SK-N-SH treated with all-trans-retinoic acid at 6 μM for 48 hours (cell line): ENCODE measurements around the gene CREB3L2.

Source experiments
- ATAC-seq: fragments of 200-7000 bp; cut with Tn5 transposase; 3 replicates; pipeline ENCODE4 v1.9.1; 2020; ENCODE audit warnings: mild to moderate bottlenecking, moderate library complexity
- ARNTL ChIP-seq: fragments of 450-650 bp; formaldehyde crosslinking; IDR thresholded peaks from 2 replicates; pipeline ENCODE4 v1.5.0; 2020; ENCODE audit warnings: low read depth, mild to moderate bottlenecking, moderate library complexity, borderline replicate concordance
- BACH2 ChIP-seq: fragments of 250-450 bp; sonication (Bioruptor Pico); IDR thresholded peaks from 2 replicates; pipeline ENCODE4 v1.9.0; 2021; ENCODE audit warnings: mild to moderate bottlenecking, borderline replicate concordance
- CSDC2 ChIP-seq: fragments of 250-450 bp; sonication (Bioruptor Pico); IDR thresholded peaks from 2 replicates; pipeline ENCODE4 v1.5.0; 2020; ENCODE audit warnings: mild to moderate bottlenecking, moderate library complexity
- GLIS3 ChIP-seq: fragments of 250-450 bp; sonication (Bioruptor Pico); IDR thresholded peaks from 2 replicates; pipeline ENCODE4 v1.5.0; 2020; ENCODE audit warnings: mild to moderate bottlenecking, moderate library complexity
- ISL1 ChIP-seq: fragments of 250-450 bp; sonication (Bioruptor Pico); IDR thresholded peaks from 2 replicates; pipeline ENCODE4 v2.1.2; 2022; ENCODE audit warnings: mild to moderate bottlenecking, moderate library complexity
- OSR1 ChIP-seq: fragments of 250-450 bp; sonication (Bioruptor Pico); IDR thresholded peaks from 2 replicates; pipeline ENCODE4 v1.8.0; 2022; ENCODE audit warnings: moderate library complexity, mild to moderate bottlenecking, inconsistent platforms
- PPARA ChIP-seq: fragments of 250-450 bp; sonication (Bioruptor Pico); IDR thresholded peaks from 2 replicates; pipeline ENCODE4 v1.5.0; 2020; ENCODE audit warnings: mild to moderate bottlenecking, borderline replicate concordance
- RARB ChIP-seq: fragments of 250-450 bp; sonication (Bioruptor Pico); IDR thresholded peaks from 2 replicates; pipeline ENCODE4 v1.8.0; 2021; ENCODE audit warnings: mild to moderate bottlenecking, moderate library complexity
- TOX ChIP-seq: fragments of 250-450 bp; sonication (Bioruptor Pico); IDR thresholded peaks from 2 replicates; pipeline ENCODE4 v1.8.0; 2021; ENCODE audit warnings: mild to moderate bottlenecking, moderate library complexity, borderline replicate concordance
- ZC3H10 ChIP-seq: fragments of 250-450 bp; sonication (Bioruptor Pico); IDR thresholded peaks from 2 replicates; pipeline ENCODE4 v1.5.1; 2021; ENCODE audit warnings: mild to moderate bottlenecking, moderate library complexity
- ZFP30 ChIP-seq: fragments of 450-650 bp; formaldehyde crosslinking; IDR thresholded peaks from 2 replicates; pipeline ENCODE4 v1.5.0; 2022; ENCODE audit warnings: mild to moderate bottlenecking, moderate library complexity
- ZNF565 ChIP-seq: fragments of 450-650 bp; formaldehyde crosslinking; conservative IDR thresholded peaks from 2 replicates; pipeline ENCODE4 v1.5.0; 2020; ENCODE audit warnings: low read depth, mild to moderate bottlenecking, moderate library complexity
- ZNF70 ChIP-seq: fragments of 450-650 bp; formaldehyde crosslinking; IDR thresholded peaks from 2 replicates; pipeline ENCODE4 v1.5.0; 2020; ENCODE audit warnings: mild to moderate bottlenecking, moderate library complexity
- ZNF8 ChIP-seq: fragments of 450-650 bp; formaldehyde crosslinking; IDR thresholded peaks from 2 replicates; pipeline ENCODE4 v1.5.0; 2020; ENCODE audit warnings: mild to moderate bottlenecking, moderate library complexity
- TF ChIP-seq, protein P1 (sequence below): fragments of 250-450 bp; sonication (Bioruptor Pico); IDR thresholded peaks from 2 replicates; pipeline ENCODE4 v1.5.0; 2020; ENCODE audit warnings: mild to moderate bottlenecking, moderate library complexity
- TF ChIP-seq, protein P2 (sequence below): fragments of 250-450 bp; sonication (Bioruptor Pico); IDR thresholded peaks from 2 replicates; pipeline ENCODE4 v1.5.1; 2021; ENCODE audit warnings: mild to moderate bottlenecking, moderate library complexity
- TF ChIP-seq, protein P3 (sequence below): fragments of 250-450 bp; sonication (Bioruptor Pico); IDR thresholded peaks from 2 replicates; pipeline ENCODE4 v1.5.1; 2020; ENCODE audit warnings: low read depth, mild to moderate bottlenecking, moderate library complexity
- TF ChIP-seq, protein P4 (sequence below): fragments of 250-450 bp; sonication (Bioruptor Pico); IDR thresholded peaks from 2 replicates; pipeline ENCODE4 v1.8.0; 2020; ENCODE audit warnings: mild to moderate bottlenecking, moderate library complexity, borderline replicate concordance

CREB3L2 gene

DNA sequence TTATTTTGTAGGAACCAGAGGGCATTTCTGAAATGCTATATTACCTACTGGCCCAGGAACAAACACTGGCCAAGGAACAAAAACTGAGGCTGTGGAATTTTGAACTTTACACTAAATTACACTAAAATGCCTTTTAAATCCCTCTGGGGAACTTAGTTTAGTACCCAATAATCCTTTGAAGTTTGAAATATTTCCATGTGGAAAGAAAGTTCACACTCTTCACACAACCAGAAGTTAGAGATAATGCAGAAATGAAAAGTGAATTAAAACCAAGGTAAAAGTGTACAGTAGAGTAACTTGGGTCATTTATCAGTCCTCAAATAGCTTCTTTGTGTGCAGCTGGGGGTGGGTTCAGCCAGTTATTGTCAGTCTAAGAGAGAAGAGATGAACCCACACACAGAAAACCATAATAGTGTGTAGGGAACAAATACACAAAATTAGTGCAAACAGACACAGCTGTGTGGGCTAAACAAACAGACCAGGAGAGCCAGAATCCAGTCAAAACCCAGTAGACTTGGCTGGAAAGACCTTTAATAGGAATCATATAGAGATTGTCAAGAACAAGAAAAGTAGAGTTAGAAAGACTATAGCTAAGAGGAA lies 108.6 kb downstream of the CREB3L2 start:
- ATAC-seq = no peak
- no peak for TF ChIP-seq ZNF8 (CRISPR knock-in tag)
- TF ChIP-seq PPARA (CRISPR knock-in tag) = no peak
- TF ChIP-seq OSR1 = no peak
- no peak for TF ChIP-seq ISL1
- TF ChIP-seq ZFP30 (CRISPR knock-in tag) = no peak
- no peak for TF ChIP-seq ZNF70
- no peak for TF ChIP-seq GLIS3 (CRISPR knock-in tag)
- TF ChIP-seq, protein P1, sequence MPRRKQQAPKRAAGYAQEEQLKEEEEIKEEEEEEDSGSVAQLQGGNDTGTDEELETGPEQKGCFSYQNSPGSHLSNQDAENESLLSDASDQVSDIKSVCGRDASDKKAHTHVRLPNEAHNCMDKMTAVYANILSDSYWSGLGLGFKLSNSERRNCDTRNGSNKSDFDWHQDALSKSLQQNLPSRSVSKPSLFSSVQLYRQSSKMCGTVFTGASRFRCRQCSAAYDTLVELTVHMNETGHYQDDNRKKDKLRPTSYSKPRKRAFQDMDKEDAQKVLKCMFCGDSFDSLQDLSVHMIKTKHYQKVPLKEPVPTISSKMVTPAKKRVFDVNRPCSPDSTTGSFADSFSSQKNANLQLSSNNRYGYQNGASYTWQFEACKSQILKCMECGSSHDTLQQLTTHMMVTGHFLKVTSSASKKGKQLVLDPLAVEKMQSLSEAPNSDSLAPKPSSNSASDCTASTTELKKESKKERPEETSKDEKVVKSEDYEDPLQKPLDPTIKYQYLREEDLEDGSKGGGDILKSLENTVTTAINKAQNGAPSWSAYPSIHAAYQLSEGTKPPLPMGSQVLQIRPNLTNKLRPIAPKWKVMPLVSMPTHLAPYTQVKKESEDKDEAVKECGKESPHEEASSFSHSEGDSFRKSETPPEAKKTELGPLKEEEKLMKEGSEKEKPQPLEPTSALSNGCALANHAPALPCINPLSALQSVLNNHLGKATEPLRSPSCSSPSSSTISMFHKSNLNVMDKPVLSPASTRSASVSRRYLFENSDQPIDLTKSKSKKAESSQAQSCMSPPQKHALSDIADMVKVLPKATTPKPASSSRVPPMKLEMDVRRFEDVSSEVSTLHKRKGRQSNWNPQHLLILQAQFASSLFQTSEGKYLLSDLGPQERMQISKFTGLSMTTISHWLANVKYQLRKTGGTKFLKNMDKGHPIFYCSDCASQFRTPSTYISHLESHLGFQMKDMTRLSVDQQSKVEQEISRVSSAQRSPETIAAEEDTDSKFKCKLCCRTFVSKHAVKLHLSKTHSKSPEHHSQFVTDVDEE (CRISPR knock-in tag) = no peak
- TF ChIP-seq, all 23 proteins: peak for 0

DNA sequence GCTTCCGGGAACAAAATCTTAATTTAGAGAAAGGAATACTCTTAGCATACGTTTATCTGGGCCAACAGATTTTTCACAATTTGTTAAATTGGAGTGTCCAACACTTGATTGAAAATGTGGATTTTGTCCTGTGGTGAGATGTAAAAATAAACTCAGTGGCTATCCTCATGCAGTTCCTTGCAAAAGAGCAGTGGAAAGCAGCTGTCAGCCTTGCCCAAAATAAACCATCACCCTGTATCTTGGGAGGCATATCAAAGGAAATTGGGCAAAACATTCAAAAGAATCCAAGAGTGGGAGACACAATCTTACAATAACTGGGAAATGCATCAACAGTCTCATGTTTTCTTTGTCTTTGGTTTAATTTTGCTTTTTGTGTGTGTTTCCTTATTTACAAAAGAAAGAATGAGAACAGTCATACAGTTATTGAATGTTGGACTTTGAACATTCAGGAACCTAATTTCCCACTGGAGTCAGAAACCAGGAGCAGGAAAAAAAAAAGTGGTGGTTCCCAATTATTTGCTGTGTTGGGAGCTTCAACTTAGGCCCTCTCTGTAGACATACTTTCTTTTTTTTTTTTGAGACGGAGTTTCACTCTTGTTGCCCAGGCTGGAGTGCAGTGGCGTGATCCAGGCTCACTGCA lies 110.8 kb downstream of the CREB3L2 start:
- ATAC-seq = no peak
- TF ChIP-seq ZFP30 (CRISPR knock-in tag) (no peak), ZNF70 (no peak), BACH2 (CRISPR knock-in tag) (no peak), PPARA (CRISPR knock-in tag) (no peak)
- TF ChIP-seq, all 23 proteins: peak for 0

DNA sequence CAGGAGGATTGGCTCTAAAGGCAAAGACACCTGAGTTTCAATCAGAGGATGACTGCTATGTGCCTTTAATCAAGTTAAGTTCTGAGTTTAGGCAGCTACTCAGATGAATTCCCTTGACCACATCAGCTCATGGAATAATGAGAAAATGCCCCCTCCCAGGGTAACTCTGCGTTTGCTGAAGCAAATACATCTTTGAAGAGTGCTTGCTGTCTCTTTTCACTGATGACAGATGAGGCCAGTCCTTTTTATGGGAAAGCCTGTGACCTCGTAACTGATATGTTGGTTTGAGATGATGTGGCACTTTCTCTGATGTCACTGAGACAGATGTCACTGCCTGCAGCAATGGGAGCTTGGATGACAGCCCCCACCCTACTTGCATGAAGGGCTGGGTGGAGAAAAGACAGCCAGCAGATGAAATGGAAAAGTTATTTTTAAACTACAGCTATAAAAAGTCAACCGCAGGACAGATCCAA lies 111.4 kb downstream of the CREB3L2 start:
- no peak for ATAC-seq
- TF ChIP-seq, protein P2, sequence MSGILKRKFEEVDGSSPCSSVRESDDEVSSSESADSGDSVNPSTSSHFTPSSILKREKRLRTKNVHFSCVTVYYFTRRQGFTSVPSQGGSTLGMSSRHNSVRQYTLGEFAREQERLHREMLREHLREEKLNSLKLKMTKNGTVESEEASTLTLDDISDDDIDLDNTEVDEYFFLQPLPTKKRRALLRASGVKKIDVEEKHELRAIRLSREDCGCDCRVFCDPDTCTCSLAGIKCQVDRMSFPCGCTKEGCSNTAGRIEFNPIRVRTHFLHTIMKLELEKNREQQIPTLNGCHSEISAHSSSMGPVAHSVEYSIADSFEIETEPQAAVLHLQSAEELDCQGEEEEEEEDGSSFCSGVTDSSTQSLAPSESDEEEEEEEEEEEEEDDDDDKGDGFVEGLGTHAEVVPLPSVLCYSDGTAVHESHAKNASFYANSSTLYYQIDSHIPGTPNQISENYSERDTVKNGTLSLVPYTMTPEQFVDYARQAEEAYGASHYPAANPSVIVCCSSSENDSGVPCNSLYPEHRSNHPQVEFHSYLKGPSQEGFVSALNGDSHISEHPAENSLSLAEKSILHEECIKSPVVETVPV (CRISPR knock-in tag) = no peak

DNA sequence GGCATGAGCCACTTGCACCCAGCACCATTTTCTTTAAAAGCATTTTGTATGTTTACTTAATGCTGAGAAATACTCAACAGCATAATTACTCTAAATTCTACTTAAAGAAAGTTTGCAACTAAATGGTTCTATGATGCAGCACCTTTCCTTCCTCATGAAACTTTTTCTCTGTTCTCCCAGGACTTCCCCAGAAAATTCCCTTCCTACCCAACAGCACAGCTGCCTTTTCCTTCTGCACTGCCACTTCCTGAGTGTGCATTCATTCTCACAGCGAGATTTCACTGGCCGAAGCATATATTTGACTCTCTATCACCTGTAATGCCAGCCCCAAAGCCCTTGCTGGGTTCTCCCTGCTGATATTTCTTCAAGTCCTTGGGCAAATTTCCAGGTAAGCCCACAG lies 113.6 kb downstream of the CREB3L2 start:
- no peak for ATAC-seq
- TF ChIP-seq ZFP30 (CRISPR knock-in tag) = no peak
- no peak for TF ChIP-seq OSR1
- no peak for TF ChIP-seq ISL1
- no peak for TF ChIP-seq BACH2 (CRISPR knock-in tag)
- TF ChIP-seq ZNF565 = no peak
- no peak for TF ChIP-seq ARNTL (CRISPR knock-in tag)
- TF ChIP-seq, protein P3, sequence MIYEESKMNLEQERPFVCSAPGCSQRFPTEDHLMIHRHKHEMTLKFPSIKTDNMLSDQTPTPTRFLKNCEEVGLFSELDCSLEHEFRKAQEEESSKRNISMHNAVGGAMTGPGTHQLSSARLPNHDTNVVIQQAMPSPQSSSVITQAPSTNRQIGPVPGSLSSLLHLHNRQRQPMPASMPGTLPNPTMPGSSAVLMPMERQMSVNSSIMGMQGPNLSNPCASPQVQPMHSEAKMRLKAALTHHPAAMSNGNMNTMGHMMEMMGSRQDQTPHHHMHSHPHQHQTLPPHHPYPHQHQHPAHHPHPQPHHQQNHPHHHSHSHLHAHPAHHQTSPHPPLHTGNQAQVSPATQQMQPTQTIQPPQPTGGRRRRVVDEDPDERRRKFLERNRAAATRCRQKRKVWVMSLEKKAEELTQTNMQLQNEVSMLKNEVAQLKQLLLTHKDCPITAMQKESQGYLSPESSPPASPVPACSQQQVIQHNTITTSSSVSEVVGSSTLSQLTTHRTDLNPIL (CRISPR knock-in tag) = no peak
- TF ChIP-seq ZNF70 = no peak
- TF ChIP-seq ZC3H10 (CRISPR knock-in tag) = no peak
- no peak for TF ChIP-seq TOX
- TF ChIP-seq, protein P1 (CRISPR knock-in tag) = no peak
- no peak for TF ChIP-seq RARB (CRISPR knock-in tag)
- TF ChIP-seq CSDC2 (CRISPR knock-in tag) = no peak
- TF ChIP-seq, protein P4, sequence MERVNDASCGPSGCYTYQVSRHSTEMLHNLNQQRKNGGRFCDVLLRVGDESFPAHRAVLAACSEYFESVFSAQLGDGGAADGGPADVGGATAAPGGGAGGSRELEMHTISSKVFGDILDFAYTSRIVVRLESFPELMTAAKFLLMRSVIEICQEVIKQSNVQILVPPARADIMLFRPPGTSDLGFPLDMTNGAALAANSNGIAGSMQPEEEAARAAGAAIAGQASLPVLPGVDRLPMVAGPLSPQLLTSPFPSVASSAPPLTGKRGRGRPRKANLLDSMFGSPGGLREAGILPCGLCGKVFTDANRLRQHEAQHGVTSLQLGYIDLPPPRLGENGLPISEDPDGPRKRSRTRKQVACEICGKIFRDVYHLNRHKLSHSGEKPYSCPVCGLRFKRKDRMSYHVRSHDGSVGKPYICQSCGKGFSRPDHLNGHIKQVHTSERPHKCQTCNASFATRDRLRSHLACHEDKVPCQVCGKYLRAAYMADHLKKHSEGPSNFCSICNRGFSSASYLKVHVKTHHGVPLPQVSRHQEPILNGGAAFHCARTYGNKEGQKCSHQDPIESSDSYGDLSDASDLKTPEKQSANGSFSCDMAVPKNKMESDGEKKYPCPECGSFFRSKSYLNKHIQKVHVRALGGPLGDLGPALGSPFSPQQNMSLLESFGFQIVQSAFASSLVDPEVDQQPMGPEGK (CRISPR knock-in tag) = no peak
- TF ChIP-seq ZNF8 (CRISPR knock-in tag) = no peak
